Calu3 (cell line): ENCODE data around the gene PAPPA. TPM values are rescaled to one million over a fixed set of nuclear protein-coding genes. Genes with fewer than 3 reads are reported as not detected.

Experiments
- BruUV-seq: library from RNA; stranded (reverse); fragments of 400-500 nt; replicated peaks from 2 replicates; lab custom pipeline; 2021; lab: Mats Ljungman, UMichigan
- CTCF ChIA-PET: fragments of 300-600 bp; sonication (Branson Sonifier 250); formaldehyde crosslinking; loops from one replicate; lab custom pipeline; 2022; ENCODE audit warnings: antibody characterized with exemption; lab: Charles Lee
- DNase-seq: peaks from one replicate; pipeline ENCODE4 v3.0.0; 2022
- H3K27ac Mint-ChIP-seq: one replicate; pipeline ENCODE4 v1.8.0; 2022; ENCODE audit warnings: mixed read lengths; ENCODE audit not compliant: unreplicated experiment
- H3K27me3 Mint-ChIP-seq: one replicate; pipeline ENCODE4 v1.8.0; 2022; ENCODE audit warnings: mixed read lengths; ENCODE audit not compliant: unreplicated experiment
- H3K36me3 Mint-ChIP-seq: one replicate; pipeline ENCODE4 v1.8.0; 2022; ENCODE audit warnings: mild to moderate bottlenecking, moderate library complexity, mixed read lengths; ENCODE audit not compliant: insufficient read depth, unreplicated experiment
- H3K4me1 Mint-ChIP-seq: one replicate; pipeline ENCODE4 v1.8.0; 2022; ENCODE audit warnings: mild to moderate bottlenecking, low read depth, mixed read lengths; ENCODE audit not compliant: unreplicated experiment
- H3K4me3 Mint-ChIP-seq: one replicate; pipeline ENCODE4 v1.8.0; 2022; ENCODE audit warnings: mild to moderate bottlenecking, low read depth, moderate library complexity, mixed read lengths; ENCODE audit not compliant: unreplicated experiment
- H3K9me3 Mint-ChIP-seq: one replicate; pipeline ENCODE4 v1.8.0; 2022; ENCODE audit warnings: low read depth, mixed read lengths; ENCODE audit not compliant: unreplicated experiment
- CTCF ChIP-seq: fragments of 200-600 bp; IDR thresholded peaks from one replicate; pipeline ENCODE4 v1.8.0; 2022; ENCODE audit warnings: antibody characterized with exemption; ENCODE audit not compliant: unreplicated experiment
- intact Hi-C: fragments of 100-400 bp; cut with micrococcal nuclease; formaldehyde crosslinking; loops from one replicate; pipeline ENCODE4 v1.10.0; 2022; ENCODE audit not compliant: unreplicated experiment
- total RNA-seq: library from RNA; stranded (reverse); gene quantifications from 2 replicates; pipeline ENCODE4 v1.2.3, GENCODE V29; 2022

PAPPA gene
- total RNA-seq, 1 experiment from 2014 or later, result not detected

GRCh38 chr9:116416421-116416820, 262.8 kb downstream of the PAPPA start:
- Mint-ChIP-seq H3K27me3 (no peaks in the 10 kb centered on the region), H3K27ac (no peak overlapping the region), H3K9me3 (no peaks in the 10 kb centered on the region), H3K4me3 (no peak overlapping the region), H3K36me3 (no peaks in the 10 kb centered on the region), H3K4me1 (no peaks in the 10 kb centered on the region)
- no TSS peak for BruUV-seq
- TF ChIP-seq CTCF, result no peak
- CTCF ChIA-PET, result no interaction called here
- intact Hi-C loops, result no loop called here
- DNase-seq, result no peak

GRCh38 chr9:116417464-116417863, 263.9 kb downstream of the PAPPA start:
- Mint-ChIP-seq H3K27me3 (no peaks in the 10 kb centered on the region), H3K4me3 (no peak overlapping the region), H3K4me1 (no peaks in the 10 kb centered on the region), H3K27ac (no peak overlapping the region), H3K9me3 (no peaks in the 10 kb centered on the region), H3K36me3 (no peaks in the 10 kb centered on the region)
- no peak for DNase-seq
- intact Hi-C loops, result no loop called here
- CTCF ChIA-PET, result no interaction called here
- BruUV-seq, result no TSS peak
- no peak for TF ChIP-seq CTCF

- no peak overlapping the region for H3K4me3 Mint-ChIP-seq
- no peaks in the 10 kb centered on the region for H3K9me3 Mint-ChIP-seq
- BruUV-seq, result no TSS peak
- no peak for DNase-seq
- intact Hi-C loops, result no loop called here
- TF ChIP-seq CTCF, result no peak
- H3K4me1 Mint-ChIP-seq, result no peaks in the 10 kb centered on the region
- H3K27me3 Mint-ChIP-seq, result no peaks in the 10 kb centered on the region
- H3K36me3 Mint-ChIP-seq, result no peaks in the 10 kb centered on the region
- CTCF ChIA-PET, result no interaction called here
- no peak overlapping the region for H3K27ac Mint-ChIP-seq
These were observed 265.6 kb downstream of the PAPPA start for GRCh38 chr9:116419181-116419580.

GRCh38 chr9:116420993-116421538, 267.5 kb downstream of the PAPPA start:
- no peak overlapping the region for H3K4me3 Mint-ChIP-seq
- DNase-seq, result no peak
- CTCF ChIA-PET, result no interaction called here
- H3K36me3 Mint-ChIP-seq, result no peaks in the 10 kb centered on the region
- H3K27ac Mint-ChIP-seq, result no peak overlapping the region
- H3K9me3 Mint-ChIP-seq, result no peaks in the 10 kb centered on the region
- H3K4me1 Mint-ChIP-seq, result no peaks in the 10 kb centered on the region
- intact Hi-C loops, result no loop called here
- H3K27me3 Mint-ChIP-seq, result no peaks in the 10 kb centered on the region
- no TSS peak for BruUV-seq
- TF ChIP-seq CTCF, result no peak
